ENCODE measurements around the gene RAE1.
A peak's percentile ranks its signal among the peaks of the same experiment; 100 is the strongest.

RAE1 gene

DNA sequence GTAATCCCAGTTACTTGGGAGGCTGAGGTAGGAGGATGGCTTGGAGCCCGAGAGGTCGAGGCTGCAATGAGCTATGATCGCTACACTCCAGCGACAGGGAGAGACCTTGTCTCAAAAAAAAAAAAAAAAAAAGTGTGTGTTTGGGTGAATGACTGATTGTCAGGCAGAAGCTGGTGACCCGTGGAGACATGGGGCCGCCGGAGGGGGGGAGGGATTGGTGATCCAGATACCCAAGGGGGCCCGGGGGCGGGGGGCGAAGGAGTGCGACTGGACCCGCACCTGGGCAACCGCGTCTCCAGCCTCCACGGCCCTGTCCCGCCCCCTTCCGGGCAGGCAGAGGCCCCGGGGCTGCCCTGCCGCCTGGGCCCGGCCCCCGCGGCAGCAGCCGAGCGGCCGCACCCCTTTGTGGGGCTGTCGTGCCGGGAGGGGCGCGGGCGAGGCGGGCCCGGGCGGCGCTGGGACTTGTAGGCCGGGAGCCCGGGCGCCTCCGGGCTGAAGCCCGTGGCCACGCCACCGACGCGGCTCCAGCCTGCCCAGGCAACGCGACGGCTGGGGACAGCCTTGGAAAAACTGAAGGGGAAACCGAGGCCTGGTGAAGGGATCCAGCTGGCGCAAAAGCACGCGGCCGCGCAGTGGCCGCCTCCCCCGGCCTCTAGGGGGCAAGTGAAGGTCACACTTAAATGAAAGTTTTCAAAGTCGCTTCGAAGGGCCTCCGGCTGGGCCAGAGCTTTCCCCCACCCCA is 38.1 kb downstream of the RAE1 start:
- DNase-seq (ENCODE audit: low read depth): peak; percentile 50

DNA sequence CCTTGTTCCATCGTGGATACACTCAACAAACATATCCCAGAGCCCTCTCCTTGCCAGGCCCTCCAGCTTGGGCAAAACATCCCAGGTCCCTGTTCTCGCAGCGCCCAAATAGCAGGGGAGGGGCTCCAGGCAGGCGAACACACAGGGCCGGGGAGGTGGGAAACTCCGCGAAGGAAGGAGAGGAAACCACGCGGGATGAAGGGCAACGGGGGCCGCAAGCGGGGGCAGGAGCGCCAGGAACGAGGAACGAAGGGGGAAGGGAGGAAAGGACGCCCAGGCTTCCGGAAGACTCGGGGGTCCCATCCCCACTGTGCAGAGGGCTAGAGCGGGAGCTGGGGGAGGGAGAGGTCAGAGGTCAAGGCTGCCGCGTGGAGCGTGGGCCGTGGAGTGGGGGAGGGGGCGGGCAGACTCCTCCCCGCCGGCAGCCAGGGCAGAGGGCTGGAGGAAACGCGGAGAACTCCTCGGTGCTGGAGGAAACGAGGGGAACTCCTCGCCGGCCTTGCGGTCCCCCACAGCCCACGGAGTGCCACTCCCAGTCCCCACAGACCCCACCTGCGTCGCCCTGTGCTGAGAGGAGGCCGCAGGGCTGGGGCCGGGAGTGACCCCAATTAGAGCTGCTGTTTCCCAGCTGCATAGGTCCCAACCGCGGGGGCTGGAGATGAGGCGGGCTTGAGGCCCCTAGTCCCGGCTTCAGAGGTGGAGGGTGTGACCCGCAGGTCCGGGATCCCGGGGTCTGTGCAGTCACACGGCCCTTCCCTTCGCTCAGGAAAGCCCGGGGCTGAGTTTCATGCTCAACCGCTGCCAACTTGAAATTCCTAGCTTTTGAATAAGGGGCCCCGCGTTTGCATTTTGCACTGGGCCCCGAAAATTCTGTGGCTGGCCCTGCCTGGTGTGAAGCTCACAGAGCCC is 38.9 kb downstream of the RAE1 start:
- DNase-seq (ENCODE audit: low read depth): peak; percentile 52

DNA sequence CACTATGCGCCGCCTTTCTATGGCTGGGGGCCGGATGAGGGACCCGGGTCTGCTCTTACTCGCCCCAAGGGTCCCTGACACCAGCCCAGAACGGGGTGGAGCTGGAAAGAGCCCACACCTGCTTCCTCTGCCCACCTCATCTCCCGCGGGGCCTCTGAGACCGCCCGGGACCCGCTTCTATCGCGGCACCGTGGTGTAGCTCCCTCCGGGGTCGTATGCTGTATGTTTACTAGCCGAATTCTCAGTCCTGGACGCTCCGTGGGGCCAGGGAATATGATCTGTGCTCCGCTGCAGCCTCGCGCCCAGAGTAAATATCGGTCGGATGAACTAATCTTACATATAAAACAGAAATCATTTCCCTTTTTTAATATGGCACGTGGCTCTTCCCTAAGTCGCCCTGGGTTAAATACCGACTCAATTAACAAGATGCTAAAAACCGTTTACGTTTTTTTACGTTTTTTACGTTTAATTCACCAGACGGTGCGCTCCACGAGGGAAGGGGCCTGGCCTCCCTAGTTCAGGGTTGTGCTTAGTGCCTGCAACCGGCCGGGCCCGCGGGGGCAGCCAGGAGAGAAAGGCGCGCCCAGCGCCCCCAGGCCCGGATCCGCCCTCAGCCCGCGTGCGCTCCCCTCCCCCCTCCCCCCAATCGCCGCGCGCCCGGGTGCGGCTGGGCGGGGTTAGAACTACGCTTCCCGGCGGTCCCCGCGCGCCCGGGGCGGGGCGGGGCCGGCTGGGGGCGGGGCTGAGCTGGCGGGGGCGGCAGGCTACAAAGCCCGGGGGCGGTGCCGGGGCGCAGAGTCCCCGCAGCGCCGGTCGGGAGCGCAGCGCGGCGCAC is 39.8 kb downstream of the RAE1 start, which contains the start of gene RBM38:
Gene RBM38, plus strand, starts transcription at position 793 of the 835 bp plus-strand sequence. CDS start 186 bp downstream, outside the sequence.
- peak; percentile 76 for DNase-seq (ENCODE audit: low read depth)

DNA sequence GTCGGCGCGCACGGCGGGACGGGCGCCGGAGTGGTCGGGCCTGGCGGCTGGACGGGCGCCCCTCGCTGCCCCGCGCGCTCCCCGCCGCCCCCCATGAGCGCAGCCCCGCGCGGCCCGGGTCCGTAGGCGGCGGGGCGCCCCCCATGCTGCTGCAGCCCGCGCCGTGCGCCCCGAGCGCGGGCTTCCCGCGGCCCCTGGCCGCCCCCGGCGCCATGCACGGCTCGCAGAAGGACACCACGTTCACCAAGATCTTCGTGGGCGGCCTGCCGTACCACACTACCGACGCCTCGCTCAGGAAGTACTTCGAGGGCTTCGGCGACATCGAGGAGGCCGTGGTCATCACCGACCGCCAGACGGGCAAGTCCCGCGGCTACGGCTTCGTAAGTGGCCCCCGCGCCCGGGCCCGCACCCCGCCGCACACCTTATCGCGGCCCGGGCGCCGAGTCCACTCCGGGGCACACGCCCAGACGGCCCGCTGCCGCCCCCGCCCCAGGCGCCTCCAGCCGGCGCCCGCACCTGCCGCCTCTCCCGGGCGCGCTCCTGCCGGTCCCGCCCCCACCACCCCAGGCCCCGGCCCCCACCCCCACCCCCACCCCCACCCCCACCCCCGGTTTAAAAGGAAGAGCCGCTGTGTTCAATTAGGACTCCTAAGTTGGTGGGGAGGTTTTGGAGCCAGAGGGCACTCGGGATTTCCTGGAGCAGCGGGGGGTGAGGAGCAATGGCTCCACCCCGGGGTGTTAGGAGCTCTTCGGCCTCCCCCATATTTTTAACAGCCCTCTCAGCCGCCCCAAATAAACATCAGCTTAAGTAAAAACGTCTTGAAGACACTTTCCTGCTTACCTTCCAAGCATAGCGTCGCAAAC is 40.6 kb downstream of the RAE1 start:
- no peak for DNase-seq (ENCODE audit: low read depth)

DNA sequence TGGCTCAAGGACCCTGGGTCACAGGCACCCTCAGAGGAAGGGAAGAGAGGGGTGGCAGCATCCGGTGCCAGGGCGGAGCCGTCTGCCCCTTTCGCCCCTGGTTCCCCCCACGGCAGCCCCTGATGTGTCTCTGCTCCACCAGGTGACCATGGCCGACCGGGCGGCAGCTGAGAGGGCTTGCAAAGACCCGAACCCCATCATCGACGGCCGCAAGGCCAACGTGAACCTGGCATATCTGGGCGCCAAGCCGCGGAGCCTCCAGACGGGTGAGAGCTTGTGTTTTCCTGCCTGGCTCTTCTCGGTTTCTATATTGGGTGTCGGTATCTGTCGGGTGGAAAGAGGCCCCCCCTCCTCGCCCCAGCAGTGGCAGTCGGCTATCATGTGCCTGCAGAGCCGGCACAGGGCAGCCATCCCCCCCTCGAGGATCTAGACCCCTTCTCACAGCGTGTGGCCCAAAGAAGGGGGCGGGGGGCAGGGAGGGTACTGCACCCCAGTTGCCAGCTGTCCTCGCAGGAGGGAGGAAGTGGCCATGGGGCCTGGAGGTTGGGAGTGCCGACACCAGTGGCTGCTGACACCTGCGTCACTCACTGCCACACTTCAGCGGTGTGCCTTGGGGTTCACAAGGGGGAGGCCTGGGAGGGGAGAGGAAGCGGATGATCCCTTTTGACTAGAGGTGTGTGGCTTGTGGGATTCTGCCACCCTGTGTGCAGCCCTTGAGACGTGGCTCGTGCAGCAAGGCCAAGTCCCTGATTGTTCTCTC is 41.6 kb downstream of the RAE1 start:
- DNase-seq (ENCODE audit: low read depth): peak; percentile 55

DNA sequence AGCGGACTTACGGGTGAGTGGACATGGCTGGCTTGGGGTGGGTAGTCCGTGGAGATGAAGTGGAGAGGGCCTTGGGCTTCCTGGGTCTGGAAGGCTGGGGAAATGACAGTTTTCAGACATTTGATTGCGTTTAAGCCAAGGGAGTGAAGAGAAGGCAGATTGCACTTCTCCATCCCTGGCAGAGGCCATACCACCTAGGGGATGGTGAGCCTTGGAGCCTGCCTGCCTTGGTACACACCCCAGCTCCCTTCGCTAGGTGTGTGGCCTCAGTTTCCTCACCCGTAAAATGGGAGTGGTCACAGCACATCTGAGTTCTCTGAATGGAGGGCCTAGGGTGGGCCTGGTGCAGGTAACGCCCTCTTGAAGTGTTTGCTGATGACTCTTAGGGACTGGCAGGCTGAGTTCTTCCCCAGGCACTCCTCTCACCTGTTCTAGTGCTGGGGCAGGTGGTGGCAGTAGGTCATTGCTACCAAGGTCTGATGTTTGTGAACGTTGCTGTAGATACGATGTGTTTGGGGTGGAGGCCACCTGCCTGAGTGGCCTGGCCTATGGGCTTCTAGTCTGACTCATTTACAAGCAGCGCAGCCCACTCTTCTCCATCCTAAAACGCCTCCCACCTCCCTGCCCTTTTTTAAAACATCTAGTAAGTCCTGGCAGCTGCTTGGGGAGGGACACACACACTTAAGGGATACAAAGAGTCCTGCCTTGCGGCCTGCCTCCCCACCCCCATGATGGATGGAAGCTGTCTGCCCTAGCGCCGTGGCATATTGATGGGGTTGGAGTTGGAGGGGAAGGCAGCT is 42.5 kb downstream of the RAE1 start:
- no peak for DNase-seq (ENCODE audit: low read depth)

DNA sequence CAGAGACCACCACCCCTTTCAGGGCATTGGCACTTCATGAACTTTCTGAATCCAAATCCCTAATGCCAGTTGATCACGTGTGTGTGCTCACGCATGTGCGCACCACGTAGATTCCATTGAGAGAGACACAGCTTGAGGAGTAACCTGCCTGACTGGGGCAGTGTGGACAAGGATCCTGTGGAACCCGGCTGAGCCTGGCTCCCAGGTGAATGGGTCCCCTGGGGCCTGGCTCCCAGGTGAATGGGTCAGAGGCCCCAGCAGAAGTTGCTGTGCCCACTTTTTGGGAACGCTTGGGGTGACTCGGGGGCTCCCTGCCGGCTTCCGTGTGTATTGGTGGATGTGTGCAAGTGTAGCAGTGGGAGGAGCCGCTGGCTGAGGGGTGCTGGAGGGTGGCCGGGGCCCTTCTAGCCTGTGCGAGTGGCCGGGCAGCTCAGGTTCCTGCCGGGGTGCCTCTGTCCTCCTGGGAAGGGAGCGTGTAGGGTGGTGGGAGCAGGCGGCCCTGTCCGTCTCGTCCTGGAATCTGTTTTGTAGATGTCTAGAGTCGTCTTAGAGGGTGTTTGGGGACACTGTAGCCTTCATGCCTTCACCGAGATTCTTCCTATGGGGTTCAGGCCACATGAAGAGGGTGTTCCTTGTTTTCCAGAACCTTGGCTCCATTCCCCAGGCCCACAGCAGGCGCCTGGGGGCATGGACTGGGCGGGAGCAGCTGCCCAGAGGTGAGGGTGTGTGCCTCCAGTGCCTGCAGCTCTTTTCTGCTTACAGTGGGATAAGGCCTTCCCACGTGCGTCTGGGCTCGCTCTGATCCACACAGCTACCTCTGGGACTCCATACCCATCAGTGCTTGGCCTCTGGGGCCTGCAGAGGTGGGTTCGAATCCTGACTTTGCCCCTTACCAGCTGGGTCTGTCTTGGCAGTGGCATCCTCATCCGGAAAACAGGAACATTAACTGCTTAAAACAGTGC is 43.3 kb downstream of the RAE1 start:
- DNase-seq (ENCODE audit: low read depth): no peak

DNA sequence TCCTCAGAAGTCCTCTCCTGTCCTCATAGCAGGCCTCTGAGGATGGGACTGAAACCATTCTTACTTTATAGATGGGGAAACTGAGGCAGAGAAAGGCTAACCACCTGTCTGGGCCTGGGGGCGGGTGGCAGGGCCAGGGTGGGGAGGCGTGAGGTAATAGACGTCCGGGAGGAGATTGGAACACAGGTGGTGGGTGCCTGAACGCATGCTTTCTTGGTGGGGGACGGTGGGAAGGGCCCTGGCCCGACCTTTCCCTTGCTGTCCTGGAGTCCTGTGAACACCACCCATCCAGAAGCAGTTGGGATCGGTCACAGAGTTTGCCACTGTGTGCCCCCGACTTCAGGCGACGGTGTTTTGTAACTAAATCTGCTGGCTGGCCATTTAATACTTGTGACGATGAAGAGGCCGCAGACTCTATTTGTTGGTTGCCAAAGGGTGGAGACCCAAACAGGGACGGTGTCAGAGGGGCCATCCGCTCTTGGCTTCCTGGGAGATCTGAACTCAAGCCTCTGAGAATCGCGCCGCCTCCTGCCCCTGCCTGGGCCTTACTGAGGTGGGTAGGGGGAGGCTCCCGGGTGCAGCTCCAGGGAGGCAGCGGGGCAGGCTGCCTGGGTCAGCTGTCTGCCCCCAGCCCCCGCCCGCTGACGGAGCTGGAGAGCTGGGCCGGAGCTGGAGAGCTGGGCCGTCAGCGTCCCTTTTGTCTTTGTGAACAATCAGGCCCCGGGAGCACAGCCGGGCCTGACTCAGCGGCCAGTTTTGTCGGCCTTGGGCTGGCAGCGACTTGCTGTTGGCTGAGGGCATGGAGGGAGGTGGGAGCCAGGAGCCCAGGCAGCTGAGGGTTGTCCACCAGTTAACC is 44.3 kb downstream of the RAE1 start:
- no peak for DNase-seq (ENCODE audit: low read depth)

DNA sequence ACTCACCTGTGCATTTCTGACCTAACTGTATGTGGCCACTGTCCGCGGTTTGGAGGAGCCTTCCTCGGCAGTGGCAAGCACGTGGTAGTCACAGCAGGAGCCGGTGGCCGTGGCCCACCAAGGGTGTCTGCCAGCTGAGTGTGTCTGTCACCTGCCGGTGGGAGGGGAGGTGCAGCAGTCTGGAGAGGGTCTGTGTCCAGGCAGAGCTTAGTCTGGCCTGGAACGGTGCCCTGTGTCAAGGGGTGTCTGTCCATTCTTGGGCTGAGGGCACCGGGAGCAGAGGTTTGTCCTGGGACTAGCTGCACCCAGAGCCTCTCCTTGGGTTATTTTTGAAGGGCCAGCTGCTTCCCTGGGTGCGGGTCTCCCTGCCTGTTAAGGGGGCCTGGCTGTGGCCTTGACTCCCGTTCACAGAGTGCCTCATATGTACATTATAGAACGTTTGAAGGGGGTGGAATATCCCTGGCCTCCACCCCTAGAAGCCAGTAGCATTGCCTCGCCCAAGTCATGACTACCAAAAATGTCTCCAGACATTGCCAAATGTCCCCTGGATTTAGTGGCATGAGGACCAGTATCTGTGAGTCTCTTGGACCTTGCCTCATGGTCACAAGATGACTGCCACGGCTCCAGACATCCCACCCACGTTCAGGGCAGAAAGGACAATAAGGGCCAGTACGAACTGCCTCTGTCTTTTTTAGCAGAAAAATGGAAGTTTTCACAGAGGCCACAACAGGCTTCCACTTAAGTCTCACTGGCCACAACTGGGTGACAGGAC is 45.3 kb downstream of the RAE1 start:
- DNase-seq (ENCODE audit: low read depth): no peak

DNA sequence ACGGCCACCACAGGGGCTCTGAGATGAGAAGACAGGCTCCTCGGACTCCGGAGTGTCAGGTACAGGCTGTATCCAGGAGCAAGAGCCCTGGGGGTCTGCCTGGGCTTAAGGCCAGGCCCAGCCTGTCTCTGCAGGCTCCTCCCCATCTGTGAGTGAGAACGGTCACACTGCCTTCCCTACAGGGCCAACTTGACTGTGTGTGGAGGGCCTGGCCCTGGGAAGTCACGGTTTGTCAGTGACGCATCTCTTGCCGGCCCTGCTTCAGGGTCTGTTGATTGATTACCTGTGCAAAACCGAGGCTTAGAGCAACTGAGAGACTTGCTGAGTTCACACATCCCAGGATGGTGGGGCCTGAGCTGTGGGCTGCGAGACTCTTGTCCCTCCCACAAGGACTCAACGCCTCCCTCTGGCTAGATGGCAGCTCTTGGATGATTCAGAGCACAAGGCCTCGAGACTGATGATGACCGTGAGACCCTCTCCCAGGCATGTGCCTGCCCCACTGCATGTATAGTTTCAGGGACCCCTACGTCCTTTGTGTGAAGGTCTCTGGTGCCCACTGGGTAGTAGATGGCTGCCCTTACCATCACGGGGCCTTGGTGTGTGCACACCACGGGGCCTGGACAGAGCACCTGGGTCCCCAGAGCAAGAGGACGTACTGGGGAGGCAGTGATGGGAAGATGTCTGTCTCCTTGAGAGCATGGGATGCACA is 46.1 kb downstream of the RAE1 start:
- no peak for DNase-seq (ENCODE audit: low read depth)

DNA sequence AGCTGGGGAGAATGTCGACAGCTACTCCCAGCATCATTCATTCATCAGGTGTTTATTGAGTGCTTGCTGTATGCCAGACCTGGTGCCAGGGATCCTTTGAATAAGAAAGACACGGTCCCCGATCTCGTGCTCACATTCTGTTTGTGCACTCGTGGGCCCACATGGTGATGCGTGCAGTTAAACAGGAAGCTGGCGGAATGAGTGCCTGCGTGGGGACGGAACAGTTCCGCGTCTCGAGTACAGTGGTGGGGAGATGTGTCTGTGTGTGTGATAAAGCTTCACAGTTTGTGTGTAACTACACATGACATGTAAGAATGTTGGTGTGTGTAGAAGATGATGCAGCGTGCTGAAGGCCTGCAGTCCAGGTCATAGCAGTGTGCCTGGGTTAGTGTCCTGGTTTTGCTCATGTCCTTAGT is 46.6 kb downstream of the RAE1 start:
- DNase-seq (ENCODE audit: low read depth): peak; percentile 36

DNA sequence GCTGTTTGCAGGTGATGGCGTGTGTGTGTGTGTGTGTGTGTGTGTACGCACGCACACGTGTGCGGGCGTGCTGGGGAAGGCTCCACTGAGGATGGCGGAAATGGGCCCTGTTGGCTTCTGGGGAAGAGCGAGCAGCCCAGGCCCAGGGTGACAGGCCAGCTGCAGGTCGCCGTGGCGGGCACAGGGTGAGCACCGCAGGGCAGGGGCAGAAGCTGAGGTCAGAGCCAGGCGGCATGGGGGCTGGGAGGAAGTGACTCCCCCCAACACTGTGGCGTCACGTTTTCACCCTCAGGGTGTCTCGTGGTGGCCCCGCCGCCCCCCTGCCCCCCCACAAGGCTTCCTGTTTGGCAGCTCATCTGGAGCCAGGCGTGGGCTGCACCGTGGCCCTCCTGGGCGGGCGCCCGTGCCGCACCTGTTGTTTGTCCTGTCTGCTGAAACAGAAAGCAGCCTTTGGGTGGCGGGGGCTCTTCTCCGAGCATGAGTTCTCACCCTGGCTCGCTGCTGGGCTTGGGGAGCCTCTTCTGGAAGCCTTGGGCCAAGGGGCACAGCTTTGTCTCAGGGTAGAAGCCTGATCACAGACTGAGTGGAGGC is 47.3 kb downstream of the RAE1 start:
- DNase-seq (ENCODE audit: low read depth): peak; percentile 78

DNA sequence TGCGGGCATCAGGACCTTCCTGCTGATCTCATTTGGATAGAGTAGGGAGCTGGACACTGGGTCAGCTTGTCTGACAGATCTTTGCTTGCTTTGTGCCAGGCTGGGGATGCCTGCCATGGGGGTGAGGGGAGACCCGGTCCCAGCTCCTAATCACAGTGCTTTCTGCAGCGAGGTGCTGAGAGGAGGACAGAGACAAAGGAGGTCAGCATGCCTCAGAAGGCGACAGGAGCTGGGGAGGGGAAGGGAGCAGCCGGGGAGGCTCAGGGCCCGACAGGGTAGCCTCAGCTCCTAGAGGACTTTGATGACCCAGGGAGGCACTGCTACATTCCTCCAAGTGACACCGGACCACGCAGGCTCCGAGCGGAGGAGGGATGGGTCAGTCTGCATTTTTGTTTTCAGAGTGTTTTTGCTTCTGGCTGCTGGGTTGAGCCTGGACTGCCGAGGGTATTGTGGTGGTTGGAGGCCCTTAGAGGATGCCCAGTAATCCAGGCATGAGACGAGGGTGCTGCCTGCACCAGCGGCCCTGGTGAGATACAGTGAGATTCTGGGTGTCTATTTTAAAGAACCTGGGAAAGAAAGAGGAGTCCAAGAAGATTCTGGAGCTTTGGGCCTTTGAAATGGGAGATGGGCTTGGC is 48.0 kb downstream of the RAE1 start:
- no peak for DNase-seq (ENCODE audit: low read depth)

DNA sequence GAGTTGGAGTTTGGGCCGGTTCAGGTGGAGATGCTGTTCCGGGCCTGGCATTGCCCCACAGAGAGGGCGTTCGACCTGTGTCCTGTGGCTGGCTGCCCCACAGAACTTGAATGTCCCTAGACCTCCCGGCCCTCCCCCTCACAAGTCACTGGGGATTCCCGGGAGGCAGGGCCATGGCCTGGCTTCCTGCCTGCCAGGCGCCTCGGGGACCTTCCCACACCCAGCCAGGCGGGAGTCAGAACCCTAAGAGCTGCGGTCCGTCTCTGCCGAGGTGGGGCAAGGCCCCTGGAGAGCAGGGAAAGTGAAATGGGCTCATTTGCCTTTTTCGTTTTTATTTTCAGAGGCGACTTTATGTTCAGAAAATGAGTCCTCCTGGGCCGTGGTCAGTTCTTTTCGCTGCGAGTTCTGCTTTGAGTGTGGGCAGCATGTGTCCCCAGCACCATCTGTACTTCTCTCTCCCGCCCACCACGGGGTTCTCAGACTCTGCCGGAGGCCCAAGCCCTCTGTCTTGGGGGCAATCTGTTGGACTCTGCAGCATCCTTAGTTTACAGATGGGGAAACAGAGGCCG is 48.6 kb downstream of the RAE1 start:
- DNase-seq (ENCODE audit: low read depth): peak; percentile 26

DNA sequence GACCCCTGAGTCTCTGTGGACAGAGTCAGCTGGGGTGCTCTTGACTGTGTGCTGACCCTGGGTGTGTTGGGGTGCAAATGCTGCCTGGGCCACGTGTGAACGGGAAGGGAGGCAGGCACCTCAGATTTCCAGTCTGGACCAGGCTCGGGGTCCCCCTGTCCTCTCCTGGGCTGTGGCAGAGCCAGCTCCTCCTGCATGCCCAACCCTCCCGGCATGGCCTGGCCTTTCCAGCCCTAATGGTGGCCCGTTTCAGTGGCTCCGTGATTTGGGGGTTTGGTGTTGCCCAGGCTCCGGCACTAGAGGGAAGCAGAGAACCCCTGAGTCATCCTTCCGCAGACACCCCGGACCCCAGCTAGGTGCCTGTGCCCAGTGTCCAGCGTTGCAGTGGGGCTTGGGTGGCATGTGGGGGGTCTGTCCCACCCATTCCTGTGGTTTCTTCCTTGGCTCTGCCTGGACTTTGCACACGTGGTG is 49.2 kb downstream of the RAE1 start:
- DNase-seq (ENCODE audit: low read depth): no peak
